GM21447 (cell line): ENCODE measurements around the gene CHCHD6.

Experiments used
- ATAC-seq: cut with Tn5 transposase; IDR thresholded peaks from one replicate; pipeline ENCODE4 v1.9.1; 2021; ENCODE audit not compliant: unreplicated experiment

Gene CHCHD6

GRCh38 chr3:126986001-126986400 is 282.0 kb downstream of the CHCHD6 start:
- no peak for ATAC-seq

- no peak for ATAC-seq
Measured at GRCh38 chr3:126987129-126987528, 283.1 kb downstream of the CHCHD6 start.

- ATAC-seq, result no peak
Measured at GRCh38 chr3:126987596-126987995, 283.6 kb downstream of the CHCHD6 start.

GRCh38 chr3:126988451-126989021 is 284.5 kb downstream of the CHCHD6 start:
- ATAC-seq, result no peak

GRCh38 chr3:126989316-126990023 is 285.4 kb downstream of the CHCHD6 start:
- ATAC-seq, result no peak

- no peak for ATAC-seq
Measured at GRCh38 chr3:126990024-126990700, 286.1 kb downstream of the CHCHD6 start.

GRCh38 chr3:126990890-126991289 is 286.9 kb downstream of the CHCHD6 start:
- no peak for ATAC-seq

- no peak for ATAC-seq
Measured at GRCh38 chr3:126991366-126992200, 287.5 kb downstream of the CHCHD6 start.

- no peak for ATAC-seq
Measured at GRCh38 chr3:126992216-126992615, 288.2 kb downstream of the CHCHD6 start.

- no peak for ATAC-seq
Measured at GRCh38 chr3:126992776-126993175, 288.7 kb downstream of the CHCHD6 start.

- no peak for ATAC-seq
Measured at GRCh38 chr3:126993436-126993835, 289.4 kb downstream of the CHCHD6 start.

- ATAC-seq, result no peak
Measured at GRCh38 chr3:126994661-126995245, 290.7 kb downstream of the CHCHD6 start.

GRCh38 chr3:126995254-126995780 is 291.3 kb downstream of the CHCHD6 start:
- ATAC-seq, result no peak

GRCh38 chr3:126995926-126996512 is 292.0 kb downstream of the CHCHD6 start:
- no peak for ATAC-seq

- ATAC-seq, result no peak
Measured at GRCh38 chr3:126996905-126997304, 292.9 kb downstream of the CHCHD6 start.

- no peak for ATAC-seq
Measured at GRCh38 chr3:126997455-126998038, 293.5 kb downstream of the CHCHD6 start.

- ATAC-seq, result no peak
Measured at GRCh38 chr3:126998320-126998719, 294.3 kb downstream of the CHCHD6 start.

- ATAC-seq, result no peak
Measured at GRCh38 chr3:126998728-126999127, 294.7 kb downstream of the CHCHD6 start.

GRCh38 chr3:126999383-126999782 is 295.3 kb downstream of the CHCHD6 start:
- no peak for ATAC-seq

- no peak for ATAC-seq
Measured at GRCh38 chr3:127000119-127000518, 296.1 kb downstream of the CHCHD6 start.
